K562 (cell line): ENCODE measurements around the gene CCND3. TPM values are rescaled to one million over a fixed set of nuclear protein-coding genes. Genes with fewer than 3 reads are reported as not detected.
A peak's percentile ranks its signal among the peaks of the same experiment; 100 is the strongest.

Source experiments
- AFF1 ChIP-seq, 2 experiments: fragments of 450-650 bp; IDR thresholded peaks; 2 replicates each; pipeline ENCODE4 v1.6.1; 2018; ENCODE audit warnings: mild to moderate bottlenecking in 2 of 2, low read depth in 1 of 2; ENCODE audit not compliant: partially characterized antibody in 2 of 2
- FOXP4 ChIP-seq: sonication (generic); formaldehyde crosslinking; IDR thresholded peaks from 2 replicates; pipeline ENCODE4 v1.8.0; 2022; ENCODE audit warnings: mild to moderate bottlenecking, missing genetic modification reagents, borderline replicate concordance
- HMGN3 ChIP-seq: IDR thresholded peaks from 2 replicates; pipeline ENCODE4 v1.6.1; 2011; ENCODE audit warnings: borderline replicate concordance, low read depth, mild to moderate bottlenecking, mixed read lengths, low read length; ENCODE audit not compliant: insufficient read length; ENCODE audit errors: extremely low read depth
- VEZF1 ChIP-seq: fragments of 200-800 bp; sonication (Bioruptor generic); IDR thresholded peaks from 2 replicates; pipeline ENCODE4 v1.6.1; 2017; ENCODE audit warnings: missing genetic modification characterization, missing compliant biosample characterization
- ZBTB40 ChIP-seq, 2 experiments: fragments of 450-650 bp in 1 of 2; sonication (generic) in 1 of 2; formaldehyde crosslinking in 1 of 2; IDR thresholded peaks; 2 replicates each; pipeline versions ENCODE4 v1.7.1 to v1.9.0; 2016 to 2022; ENCODE audit warnings: inconsistent platforms in 1 of 2, mild to moderate bottlenecking in 1 of 2, missing genetic modification reagents in 1 of 2
- ZFPM2 ChIP-seq: fragments of 250-450 bp; sonication (Bioruptor Pico); IDR thresholded peaks from 2 replicates; pipeline ENCODE4 v1.5.1; 2022; ENCODE audit warnings: mild to moderate bottlenecking
- ZSCAN29 ChIP-seq: fragments of 450-650 bp; IDR thresholded peaks from 2 replicates; pipeline ENCODE4 v1.6.1; 2017
- polyA plus RNA-seq, 8 experiments: library from polyadenylated mRNA; depleted of rRNA in 4 of 8; stranded (reverse) in 5 of 8; unstranded in 3 of 8; fragments of >200 nt; fragmentation: Nextera tagmentation in 2 of 8; fragmentation: Illumina TruSeq in 1 of 8; extraction: Ambion mirVana in 2 of 8; extraction: Trizol in 1 of 8; gene quantifications; 2 replicates each; pipeline versions ENCODE4 v1.2.1 to v1.2.3, GENCODE V29; 2011 to 2014; ENCODE audit warnings: inconsistent platforms in 1 of 8, missing spikeins in 1 of 8
- total RNA-seq, 7 experiments: library from RNA; depleted of rRNA in 6 of 7; stranded (reverse); fragments of >200 nt in 6 of 7; fragmentation: Illumina TruSeq in 2 of 7; extraction: Trizol in 2 of 7; gene quantifications; 2 replicates each; pipeline versions ENCODE4 v1.2.1 to v1.2.3, GENCODE V29; 2011 to 2021; ENCODE audit warnings: low replicate concordance in 1 of 7

Gene CCND3
- total and polyA plus RNA-seq, 9 of the 15 experiments (the other 6 are each of a cell fraction or from before 2014, with no cell fraction given): 21.5 to 204 (median 97.4) TPM

- TF ChIP-seq FOXP4 (CRISPR knock-in tag) (0 out of 2 replicates have a peak, but pooled peaks have one; percentile 1), VEZF1 (CRISPR knock-in tag) (peak; percentile 43), HMGN3 (peak; percentile 13), ZSCAN29 (peak; percentile 25; the same call in 1 of the 2 replicates), ZBTB40 (IDR thresholded peaks at IDR 0.05) (0 out of 2 replicates have a peak, but pooled peaks have one; percentile 42), ZBTB40 (CRISPR knock-in tag; IDR thresholded peaks at IDR 0.05) (no peak), ZFPM2 (CRISPR knock-in tag) (no peak), AFF1 (IDR thresholded peaks at IDR 0.05; ENCODE audit: low read depth in 1 of 2, partially characterized antibody in 2 of 2) (peak in 1 of 2 experiments; percentile 29)
Observed at GRCh38 chr6:41940759-41941279, 789 bp downstream of the CCND3 start (continued).
